Measurements from ENCODE around the gene PRDM12. TPM values are rescaled to one million over a fixed set of nuclear protein-coding genes. Genes with fewer than 3 reads are reported as not detected.

PRDM12 gene
- polyA plus RNA-seq, 1 of the 3 experiments (the other 2 are of a cell fraction), result 0.08 TPM

GRCh38 chr9:130654879-130655278 is 9.5 kb upstream of the PRDM12 start:
- Histone ChIP-seq H3F3A (replicated peaks; ENCODE audit: insufficient read depth) (no peaks in the 10 kb centered on the region), H3K9me2 (no peaks in the 10 kb centered on the region), H4K20me1 (ENCODE audit: insufficient read depth) (no peaks in the 10 kb centered on the region), H3K9ac (no peak overlapping the region), H2AFZ (ENCODE audit: low read depth) (no peak overlapping the region), H3K36me3 (replicated peaks in 1 of 2; ENCODE audit: control insufficient read depth in 1 of 2, insufficient read depth in 2 of 2, low read length in 1 of 2) (no peaks in the 10 kb centered on the region), H3K4me2 (no peak overlapping the region), H3K27ac (ENCODE audit: low read depth in 2 of 2, low read length in 1 of 2) (no peak overlapping the region), H3K79me2 (ENCODE audit: insufficient read depth) (no peaks in the 10 kb centered on the region), H3K9me3 (no peaks in the 10 kb centered on the region), H3K4me3 (ENCODE audit: low read depth in 2 of 2, low read length in 1 of 2) (no peak overlapping the region), H3K27me3 (ENCODE audit: insufficient read depth) (peaks cover 39% of the 10 kb centered on the region), H3K4me1 (ENCODE audit: control insufficient read depth in 1 of 2, insufficient read depth in 2 of 2, low read depth in 1 of 2, low read length in 1 of 2) (no peaks in the 10 kb centered on the region)
- no peak for TF ChIP-seq PBX3 (IDR thresholded peaks at IDR 0.05)
- TF ChIP-seq SMC3 (IDR thresholded peaks at IDR 0.05; ENCODE audit: low read depth, low read length), result no peak
- no peak for TF ChIP-seq NFIC (IDR thresholded peaks at IDR 0.05; ENCODE audit: borderline replicate concordance)
- no peak for TF ChIP-seq MAX (IDR thresholded peaks at IDR 0.05; ENCODE audit: low read depth)
- no peak for TF ChIP-seq SIN3A (IDR thresholded peaks at IDR 0.05; ENCODE audit: borderline replicate concordance, low read depth, low read length)
- TF ChIP-seq FOSL2 (IDR thresholded peaks at IDR 0.05; ENCODE audit: borderline replicate concordance, low read depth), result no peak
- no peak for TF ChIP-seq REST (IDR thresholded peaks at IDR 0.05; ENCODE audit: low read depth, low read length)
- TF ChIP-seq ZBTB33 (IDR thresholded peaks at IDR 0.05; ENCODE audit: borderline replicate concordance, low read depth), result no peak
- no peak for TF ChIP-seq RCOR1 (IDR thresholded peaks at IDR 0.05; ENCODE audit: low read length)
- TF ChIP-seq EP300 (IDR thresholded peaks at IDR 0.05; ENCODE audit: borderline replicate concordance in 1 of 2, low read depth in 1 of 2, low read length in 1 of 2), result no peak
- TF ChIP-seq MEF2A (IDR thresholded peaks at IDR 0.05; ENCODE audit: borderline replicate concordance, low read depth), result no peak
- no peak for TF ChIP-seq TEAD4 (IDR thresholded peaks at IDR 0.05; ENCODE audit: borderline replicate concordance, insufficient read depth)
- no peak for TF ChIP-seq USF2 (IDR thresholded peaks at IDR 0.05; ENCODE audit: borderline replicate concordance, low read depth, low read length)
- no peak for TF ChIP-seq TAF1 (IDR thresholded peaks at IDR 0.05; ENCODE audit: borderline replicate concordance, low read depth, low read length)
- no peak for TF ChIP-seq CHD2 (IDR thresholded peaks at IDR 0.05; ENCODE audit: low read length, partially characterized antibody)
- no peak for TF ChIP-seq FOXM1 (IDR thresholded peaks at IDR 0.05; ENCODE audit: low read depth)
- ChIA-PET CTCF (interaction anchor here (1.5 kb wide), 1 partner anchor 29 kb away, joined by 4 read pairs; no protein-coding TSS in a partner anchor), POLR2A (no interaction called here)
- WGBS (ENCODE audit: low lambda C conversion rate), result 62% methylated on average over 4 of the region's 6 CpGs
- no peak for DNase-seq

Measured in SK-N-SH (cell line).